Measurements from ENCODE around the gene PPP4R3A.

DNA sequence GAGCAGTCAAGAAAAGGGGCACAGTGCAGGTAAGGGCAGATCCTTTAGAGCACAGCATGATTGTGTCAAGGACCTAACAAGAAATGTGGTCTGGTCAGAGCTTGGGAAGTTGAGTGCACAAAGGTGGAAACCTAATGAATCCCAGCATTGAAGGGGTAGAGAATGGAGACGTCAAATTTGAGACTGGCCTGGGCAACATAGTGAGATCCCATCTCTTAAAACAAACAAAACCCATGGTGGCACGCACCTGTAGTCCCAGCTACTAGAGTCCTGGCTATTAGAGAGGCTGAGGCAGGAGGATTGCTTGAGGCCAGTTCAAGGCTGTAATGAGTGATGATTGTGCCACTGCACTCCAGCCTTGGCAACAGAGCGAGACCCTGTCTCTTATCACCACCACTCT is 55.5 kb downstream of the PPP4R3A start:
- TF ChIP-seq, protein P1, sequence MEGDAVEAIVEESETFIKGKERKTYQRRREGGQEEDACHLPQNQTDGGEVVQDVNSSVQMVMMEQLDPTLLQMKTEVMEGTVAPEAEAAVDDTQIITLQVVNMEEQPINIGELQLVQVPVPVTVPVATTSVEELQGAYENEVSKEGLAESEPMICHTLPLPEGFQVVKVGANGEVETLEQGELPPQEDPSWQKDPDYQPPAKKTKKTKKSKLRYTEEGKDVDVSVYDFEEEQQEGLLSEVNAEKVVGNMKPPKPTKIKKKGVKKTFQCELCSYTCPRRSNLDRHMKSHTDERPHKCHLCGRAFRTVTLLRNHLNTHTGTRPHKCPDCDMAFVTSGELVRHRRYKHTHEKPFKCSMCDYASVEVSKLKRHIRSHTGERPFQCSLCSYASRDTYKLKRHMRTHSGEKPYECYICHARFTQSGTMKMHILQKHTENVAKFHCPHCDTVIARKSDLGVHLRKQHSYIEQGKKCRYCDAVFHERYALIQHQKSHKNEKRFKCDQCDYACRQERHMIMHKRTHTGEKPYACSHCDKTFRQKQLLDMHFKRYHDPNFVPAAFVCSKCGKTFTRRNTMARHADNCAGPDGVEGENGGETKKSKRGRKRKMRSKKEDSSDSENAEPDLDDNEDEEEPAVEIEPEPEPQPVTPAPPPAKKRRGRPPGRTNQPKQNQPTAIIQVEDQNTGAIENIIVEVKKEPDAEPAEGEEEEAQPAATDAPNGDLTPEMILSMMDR (conservative IDR thresholded peaks at IDR 0.05 in 1 of 2, IDR thresholded peaks at IDR 0.05 in 1 of 2; ENCODE audit: low read depth in 1 of 2, low read length in 2 of 2), result no peak
- no peak for TF ChIP-seq EZH2 (IDR thresholded peaks at IDR 0.05; ENCODE audit: low read length, missing control alignments)
